ENCODE results near the gene AKR1A1. TPM values are rescaled to one million over a fixed set of nuclear protein-coding genes. Genes with fewer than 3 reads are reported as not detected.

Gene AKR1A1
- total RNA-seq, 2 donors from 2014 or later = 200 to 239 TPM

- peaks cover 61% of the 10 kb centered on the region for H3K36me3 ChIP-seq (ENCODE audit: control insufficient read depth, insufficient read depth, low read length)
Observed at GRCh38 chr1:45568421-45568820, 17.8 kb downstream of the AKR1A1 start.

DNA sequence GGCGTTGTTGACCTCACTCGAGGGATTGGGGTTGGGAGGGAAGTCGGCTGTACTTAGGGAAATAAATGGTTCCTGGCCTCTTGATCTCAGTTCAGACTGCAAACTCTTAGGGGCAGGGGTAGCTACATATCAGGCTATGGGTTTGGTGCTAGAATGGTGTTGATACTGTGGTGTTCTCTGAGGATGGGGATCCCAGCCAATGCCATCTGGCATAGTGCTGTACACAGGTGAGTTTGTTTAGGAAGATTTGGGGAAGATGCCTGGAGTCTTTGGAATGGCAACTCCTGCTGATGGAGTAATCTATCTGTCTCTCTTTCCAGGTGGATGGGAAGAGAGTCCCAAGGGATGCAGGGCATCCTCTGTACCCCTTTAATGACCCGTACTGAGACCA is 18.9 kb downstream of the AKR1A1 start:
- Histone ChIP-seq H3K27ac (ENCODE audit: low read depth, low read length) (no peak overlapping the region), H3K4me1 (ENCODE audit: control insufficient read depth, insufficient read depth, low read length) (peaks cover 8% of the 10 kb centered on the region), H3K36me3 (ENCODE audit: control insufficient read depth, insufficient read depth, low read length) (peaks cover 53% of the 10 kb centered on the region), H3K4me3 (ENCODE audit: low read length) (no peak overlapping the region), H3K9ac (ENCODE audit: extremely low read depth, low read length, poor library complexity, severe bottlenecking) (no peak overlapping the region), H3K27me3 (ENCODE audit: control insufficient read depth, insufficient read depth, low read length, poor library complexity, severe bottlenecking) (no peaks in the 10 kb centered on the region), H3K9me3 (ENCODE audit: control insufficient read depth, low read length) (no peaks in the 10 kb centered on the region)
- no peak for DNase-seq
- H3K27ac Mint-ChIP-seq = no peak overlapping the region
- peaks cover 43% of the 10 kb centered on the region for H3K36me3 Mint-ChIP-seq (ENCODE audit: low read depth)
- no peaks in the 10 kb centered on the region for H3K9me3 Mint-ChIP-seq
- TF ChIP-seq, protein P1, sequence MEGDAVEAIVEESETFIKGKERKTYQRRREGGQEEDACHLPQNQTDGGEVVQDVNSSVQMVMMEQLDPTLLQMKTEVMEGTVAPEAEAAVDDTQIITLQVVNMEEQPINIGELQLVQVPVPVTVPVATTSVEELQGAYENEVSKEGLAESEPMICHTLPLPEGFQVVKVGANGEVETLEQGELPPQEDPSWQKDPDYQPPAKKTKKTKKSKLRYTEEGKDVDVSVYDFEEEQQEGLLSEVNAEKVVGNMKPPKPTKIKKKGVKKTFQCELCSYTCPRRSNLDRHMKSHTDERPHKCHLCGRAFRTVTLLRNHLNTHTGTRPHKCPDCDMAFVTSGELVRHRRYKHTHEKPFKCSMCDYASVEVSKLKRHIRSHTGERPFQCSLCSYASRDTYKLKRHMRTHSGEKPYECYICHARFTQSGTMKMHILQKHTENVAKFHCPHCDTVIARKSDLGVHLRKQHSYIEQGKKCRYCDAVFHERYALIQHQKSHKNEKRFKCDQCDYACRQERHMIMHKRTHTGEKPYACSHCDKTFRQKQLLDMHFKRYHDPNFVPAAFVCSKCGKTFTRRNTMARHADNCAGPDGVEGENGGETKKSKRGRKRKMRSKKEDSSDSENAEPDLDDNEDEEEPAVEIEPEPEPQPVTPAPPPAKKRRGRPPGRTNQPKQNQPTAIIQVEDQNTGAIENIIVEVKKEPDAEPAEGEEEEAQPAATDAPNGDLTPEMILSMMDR (conservative IDR thresholded peaks at IDR 0.05) = no peak
- H3K4me3 Mint-ChIP-seq = no peak overlapping the region
- peaks cover 19% of the 10 kb centered on the region for H3K4me1 Mint-ChIP-seq
- WGBS, 2 experiments (ENCODE audit: insufficient coverage in 1 of 2, insufficient read length in 1 of 2) = 91 to 100% methylated on average over 1 to 4 of the region's 4 CpGs
- no peaks in the 10 kb centered on the region for H3K27me3 Mint-ChIP-seq (ENCODE audit: insufficient read depth)

More at GRCh38 chr1:45568421-45568820, 17.8 kb downstream of the AKR1A1 start:
- Mint-ChIP-seq H3K36me3 (ENCODE audit: low read depth) (peaks cover 52% of the 10 kb centered on the region), H3K4me1 (peaks cover 7% of the 10 kb centered on the region), H3K27me3 (ENCODE audit: insufficient read depth) (no peaks in the 10 kb centered on the region), H3K27ac (peak overlapping the region; percentile 37), H3K9me3 (no peaks in the 10 kb centered on the region), H3K4me3 (no peak overlapping the region)
- peaks cover 6% of the 10 kb centered on the region for H3K4me1 ChIP-seq (ENCODE audit: control insufficient read depth, insufficient read depth, low read length)
- no peaks in the 10 kb centered on the region for H3K9me3 ChIP-seq (ENCODE audit: control insufficient read depth, low read length)
- TF ChIP-seq, protein P1 (conservative IDR thresholded peaks at IDR 0.05) = no peak
- no peak overlapping the region for H3K4me3 ChIP-seq (ENCODE audit: low read length)
- no peak overlapping the region for H3K27ac ChIP-seq (ENCODE audit: low read depth, low read length)
- H3K27me3 ChIP-seq (ENCODE audit: control insufficient read depth, insufficient read depth, low read length, poor library complexity, severe bottlenecking) = no peaks in the 10 kb centered on the region
- WGBS, 2 experiments (ENCODE audit: insufficient coverage in 1 of 2, insufficient read length in 1 of 2) = 88 to 97% methylated on average over 1 to 4 of the region's 4 CpGs
- no peak overlapping the region for H3K9ac ChIP-seq (ENCODE audit: extremely low read depth, low read length, poor library complexity, severe bottlenecking)
- DNase-seq = no peak

- H3K36me3 Mint-ChIP-seq (ENCODE audit: low read depth) = peaks cover 43% of the 10 kb centered on the region
- no peaks in the 10 kb centered on the region for H3K27me3 Mint-ChIP-seq (ENCODE audit: insufficient read depth)
- Histone ChIP-seq H3K4me1 (ENCODE audit: control insufficient read depth, insufficient read depth, low read length) (peaks cover 8% of the 10 kb centered on the region), H3K36me3 (ENCODE audit: control insufficient read depth, insufficient read depth, low read length) (peaks cover 53% of the 10 kb centered on the region), H3K27me3 (ENCODE audit: control insufficient read depth, insufficient read depth, low read length, poor library complexity, severe bottlenecking) (no peaks in the 10 kb centered on the region), H3K9me3 (ENCODE audit: control insufficient read depth, low read length) (no peaks in the 10 kb centered on the region), H3K27ac (ENCODE audit: low read depth, low read length) (no peak overlapping the region), H3K4me3 (ENCODE audit: low read length) (no peak overlapping the region), H3K9ac (ENCODE audit: extremely low read depth, low read length, poor library complexity, severe bottlenecking) (no peak overlapping the region)
- no peaks in the 10 kb centered on the region for H3K9me3 Mint-ChIP-seq
- WGBS, 2 experiments (ENCODE audit: insufficient coverage in 1 of 2, insufficient read length in 1 of 2) = 34 to 39% methylated on average over 6 to 8 of the region's 8 CpGs
- H3K4me3 Mint-ChIP-seq = no peak overlapping the region
- peak; percentile 90 for DNase-seq
- TF ChIP-seq, protein P1 (conservative IDR thresholded peaks at IDR 0.05) = peak; percentile 99
- no peak overlapping the region for H3K27ac Mint-ChIP-seq
- H3K4me1 Mint-ChIP-seq = peaks cover 20% of the 10 kb centered on the region
Observed at GRCh38 chr1:45569962-45570581, 19.4 kb downstream of the AKR1A1 start.
